ENCODE results near the gene SRP14.
"Not testable (repeated sequence)": the region's sequence is repeated elsewhere in the genome, so short reads cannot be mapped to it uniquely, and the experiment has no call there.

SRP14 gene

DNA sequence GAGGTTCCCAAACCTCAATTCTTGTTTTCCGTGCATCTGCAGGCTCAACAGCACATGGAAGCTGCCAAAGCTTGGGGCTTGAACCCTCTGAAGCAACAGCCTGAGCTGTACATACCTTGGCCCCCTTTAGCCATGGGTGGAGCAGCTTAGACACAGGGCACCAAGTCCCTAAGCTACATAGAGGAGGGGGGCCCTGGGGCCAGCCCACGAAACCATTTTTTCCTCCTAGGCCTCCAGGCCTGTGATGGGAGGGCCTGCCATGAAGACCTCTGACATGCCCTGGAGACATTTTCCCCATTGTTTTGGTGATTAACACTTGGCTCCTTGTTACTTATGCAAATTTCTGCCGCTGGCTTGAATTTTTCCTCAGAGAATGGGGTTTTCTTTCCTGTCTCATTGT lies 24.6 kb downstream of the SRP14 start:
- no peak overlapping the region for H3K4me3 ChIP-seq (ENCODE audit: low read depth, low read length)
- TF ChIP-seq, protein P1, sequence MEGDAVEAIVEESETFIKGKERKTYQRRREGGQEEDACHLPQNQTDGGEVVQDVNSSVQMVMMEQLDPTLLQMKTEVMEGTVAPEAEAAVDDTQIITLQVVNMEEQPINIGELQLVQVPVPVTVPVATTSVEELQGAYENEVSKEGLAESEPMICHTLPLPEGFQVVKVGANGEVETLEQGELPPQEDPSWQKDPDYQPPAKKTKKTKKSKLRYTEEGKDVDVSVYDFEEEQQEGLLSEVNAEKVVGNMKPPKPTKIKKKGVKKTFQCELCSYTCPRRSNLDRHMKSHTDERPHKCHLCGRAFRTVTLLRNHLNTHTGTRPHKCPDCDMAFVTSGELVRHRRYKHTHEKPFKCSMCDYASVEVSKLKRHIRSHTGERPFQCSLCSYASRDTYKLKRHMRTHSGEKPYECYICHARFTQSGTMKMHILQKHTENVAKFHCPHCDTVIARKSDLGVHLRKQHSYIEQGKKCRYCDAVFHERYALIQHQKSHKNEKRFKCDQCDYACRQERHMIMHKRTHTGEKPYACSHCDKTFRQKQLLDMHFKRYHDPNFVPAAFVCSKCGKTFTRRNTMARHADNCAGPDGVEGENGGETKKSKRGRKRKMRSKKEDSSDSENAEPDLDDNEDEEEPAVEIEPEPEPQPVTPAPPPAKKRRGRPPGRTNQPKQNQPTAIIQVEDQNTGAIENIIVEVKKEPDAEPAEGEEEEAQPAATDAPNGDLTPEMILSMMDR (IDR thresholded peaks at IDR 0.05; ENCODE audit: low read depth, low read length), result no peak
- no peak for DNase-seq (ENCODE audit: low read depth, low spot score)
- in situ Hi-C loops (cut with HindIII; ENCODE audit: low sequenced_read_pairs), result no loop called here

DNA sequence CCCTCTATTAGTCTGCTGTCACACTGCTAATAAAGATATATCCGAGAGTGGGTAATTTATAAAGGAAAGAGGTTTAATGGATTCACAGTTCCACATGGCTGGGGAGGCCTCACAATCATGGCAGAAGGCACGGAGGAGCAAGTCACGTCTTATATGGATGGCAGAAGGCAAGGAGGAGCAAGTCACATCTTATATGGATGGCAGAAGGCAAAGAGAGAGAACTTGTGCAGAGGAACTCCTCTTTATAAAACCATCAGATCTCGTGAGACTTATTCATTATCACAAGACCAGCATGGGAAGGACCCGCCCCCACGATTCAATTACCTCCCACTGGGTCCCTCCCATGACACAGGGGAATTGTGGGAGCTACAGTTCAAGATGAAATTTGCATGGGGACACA lies 25.6 kb downstream of the SRP14 start:
- H3K4me3 ChIP-seq (ENCODE audit: low read depth, low read length); in situ Hi-C loops (cut with HindIII; ENCODE audit: low sequenced_read_pairs); DNase-seq (ENCODE audit: low read depth, low spot score): not testable (repeated sequence)

DNA sequence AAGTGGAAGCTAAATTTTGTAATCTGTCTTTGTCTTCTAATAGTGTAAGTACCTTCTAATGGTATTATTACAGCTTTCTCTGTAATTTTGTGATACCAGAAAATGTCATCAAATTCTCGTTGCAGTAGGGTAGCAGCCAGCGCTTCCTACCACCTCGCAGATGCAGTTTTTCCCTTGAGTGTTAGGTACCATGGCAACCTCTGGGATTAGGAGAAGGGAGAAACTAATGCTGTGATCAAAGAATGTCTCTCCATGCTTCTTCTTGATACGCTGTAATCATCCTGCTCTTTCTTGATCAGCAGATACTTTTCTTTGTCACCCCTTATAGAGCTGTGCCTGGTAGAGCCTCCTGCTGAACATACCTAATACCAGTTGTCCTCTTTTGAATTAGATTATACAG lies 27.7 kb downstream of the SRP14 start:
- no peak for DNase-seq (ENCODE audit: low read depth, low spot score)
- TF ChIP-seq, protein P1 (IDR thresholded peaks at IDR 0.05; ENCODE audit: low read depth, low read length), result no peak
- H3K4me3 ChIP-seq (ENCODE audit: low read depth, low read length), result no peak overlapping the region
- in situ Hi-C loops (cut with HindIII; ENCODE audit: low sequenced_read_pairs), result no loop called here

DNA sequence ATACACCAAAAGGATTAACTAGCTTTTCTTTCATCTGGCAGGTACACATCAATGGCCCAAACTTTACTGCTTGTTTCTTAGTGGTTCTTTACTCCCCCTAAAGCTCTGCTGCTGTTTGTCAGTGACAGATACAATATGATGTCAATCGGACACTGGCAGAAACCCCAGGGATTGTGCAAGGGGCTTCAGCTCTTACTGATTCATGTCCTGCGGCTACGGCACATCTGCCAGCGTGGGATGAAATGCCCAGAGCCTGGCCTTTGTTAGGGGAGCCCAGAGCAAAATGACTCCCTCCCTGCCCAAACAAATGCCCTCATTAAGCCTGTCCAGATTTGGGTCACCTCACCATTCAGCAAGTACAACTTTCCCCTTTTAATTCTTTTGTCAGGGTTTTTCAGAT lies 28.3 kb downstream of the SRP14 start:
- no peak overlapping the region for H3K4me3 ChIP-seq (ENCODE audit: low read depth, low read length)
- peak; percentile 78 for DNase-seq (ENCODE audit: low read depth, low spot score)
- TF ChIP-seq, protein P1 (IDR thresholded peaks at IDR 0.05; ENCODE audit: low read depth, low read length), result no peak
- in situ Hi-C loops (cut with HindIII; ENCODE audit: low sequenced_read_pairs), result no loop called here

DNA sequence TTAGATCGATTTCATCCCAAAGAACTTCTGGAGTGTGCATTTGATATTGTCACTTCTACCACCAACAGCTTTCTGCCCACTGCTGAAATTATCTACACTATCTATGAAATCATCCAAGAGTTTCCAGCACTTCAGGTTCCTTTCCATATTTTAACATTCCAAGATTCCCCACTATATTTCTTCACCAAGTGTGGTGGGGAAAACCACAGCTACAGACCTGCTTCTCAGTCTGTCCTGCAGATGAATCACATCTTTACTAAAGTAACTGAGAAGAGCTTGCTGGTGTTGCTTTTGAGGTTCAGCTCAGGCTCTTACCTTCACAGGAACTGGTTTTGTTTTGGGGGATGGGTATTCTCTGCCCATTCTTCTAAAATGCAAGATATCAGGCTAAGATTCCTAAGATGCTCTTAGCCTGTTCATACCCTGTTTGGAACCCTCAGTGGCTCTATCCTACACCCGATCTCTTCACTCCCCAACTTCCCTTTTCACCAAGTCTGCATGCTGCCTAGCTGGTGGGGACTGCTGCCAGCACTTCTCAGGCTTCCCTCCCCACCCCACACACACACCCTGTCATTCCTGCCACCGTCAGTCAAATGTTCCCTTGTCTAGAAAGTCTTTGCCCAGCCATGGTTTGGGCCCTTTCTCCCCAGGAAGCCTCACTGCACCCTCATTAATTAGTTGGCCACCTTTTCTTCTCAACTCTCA lies 30.8 kb downstream of the SRP14 start:
- in situ Hi-C loops (cut with HindIII; ENCODE audit: low sequenced_read_pairs), result no loop called here
- H3K4me3 ChIP-seq (ENCODE audit: low read depth, low read length), result no peak overlapping the region
- TF ChIP-seq, protein P1 (IDR thresholded peaks at IDR 0.05; ENCODE audit: low read depth, low read length), result no peak
- DNase-seq (ENCODE audit: low read depth, low spot score), result peak; percentile 52

DNA sequence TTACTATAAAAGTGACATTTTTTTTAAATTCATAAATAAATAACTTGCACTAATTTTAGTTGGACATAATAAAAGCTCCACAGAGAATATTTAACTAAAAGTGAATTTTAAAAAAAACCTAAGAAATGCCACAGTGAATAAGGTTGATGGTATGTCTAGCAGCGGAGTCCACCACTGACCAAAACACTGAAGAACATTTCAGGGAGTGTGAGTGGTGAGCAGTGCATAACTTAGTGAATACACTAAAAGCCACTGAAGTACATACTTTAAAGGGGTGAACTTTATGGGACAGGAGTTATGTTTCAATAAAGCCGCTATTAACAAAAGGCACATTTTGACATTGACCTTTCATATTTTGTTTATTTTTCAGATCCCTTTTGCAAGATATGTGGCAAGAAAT lies 32.3 kb downstream of the SRP14 start:
- peak; percentile 86 for DNase-seq (ENCODE audit: low read depth, low spot score)
- TF ChIP-seq, protein P1 (IDR thresholded peaks at IDR 0.05; ENCODE audit: low read depth, low read length), result no peak
- no peak overlapping the region for H3K4me3 ChIP-seq (ENCODE audit: low read depth, low read length)
- in situ Hi-C loops (cut with HindIII; ENCODE audit: low sequenced_read_pairs), result no loop called here

DNA sequence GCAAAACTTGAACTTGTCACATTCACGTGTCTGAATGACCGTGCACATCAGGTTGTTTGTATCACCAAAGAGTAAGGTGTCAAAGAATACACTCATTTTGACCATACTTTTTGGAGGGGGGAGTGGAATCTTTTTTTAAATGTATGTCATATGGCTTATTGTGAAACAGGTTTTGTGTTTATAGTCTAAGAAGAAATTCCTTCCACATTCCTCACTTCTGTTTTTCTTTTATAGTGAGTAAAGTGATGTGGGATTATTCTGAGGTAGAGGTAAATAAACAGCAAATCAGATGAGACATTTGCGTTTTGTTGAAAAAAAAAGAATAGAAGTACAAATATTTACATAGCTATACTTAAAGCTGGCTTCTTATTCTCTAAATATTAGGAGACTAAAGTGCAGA lies 33.0 kb downstream of the SRP14 start:
- DNase-seq (ENCODE audit: low read depth, low spot score), result peak; percentile 51
- TF ChIP-seq, protein P1 (IDR thresholded peaks at IDR 0.05; ENCODE audit: low read depth, low read length), result no peak
- in situ Hi-C loops (cut with HindIII; ENCODE audit: low sequenced_read_pairs), result no loop called here
- H3K4me3 ChIP-seq (ENCODE audit: low read depth, low read length), result no peak overlapping the region

Measured in astrocyte of the spinal cord (primary cell).